ENCODE measurements around the gene FOXN3.
A peak's percentile ranks its signal among the peaks of the same experiment; 100 is the strongest.

Gene FOXN3

DNA sequence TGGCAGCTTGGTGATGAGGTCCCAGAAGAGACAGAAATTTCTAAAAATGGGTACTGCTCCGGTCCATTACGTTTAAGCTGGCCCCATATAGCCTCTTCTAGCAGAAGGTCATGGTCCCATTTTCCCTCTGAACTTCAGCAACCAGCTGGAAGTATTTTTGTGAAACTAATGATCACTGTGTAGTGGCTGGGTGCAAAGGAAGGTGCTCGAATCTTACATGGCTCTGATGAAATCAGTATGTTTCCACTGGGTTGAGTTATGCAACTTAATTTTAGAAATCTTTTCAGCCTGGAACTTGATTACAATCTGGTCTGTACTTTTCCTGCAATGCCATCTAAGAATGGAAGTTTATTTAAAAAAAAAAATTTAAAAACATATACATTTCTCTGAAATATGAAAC, 228.5 kb downstream of the FOXN3 start:
- no peak for DNase-seq

DNA sequence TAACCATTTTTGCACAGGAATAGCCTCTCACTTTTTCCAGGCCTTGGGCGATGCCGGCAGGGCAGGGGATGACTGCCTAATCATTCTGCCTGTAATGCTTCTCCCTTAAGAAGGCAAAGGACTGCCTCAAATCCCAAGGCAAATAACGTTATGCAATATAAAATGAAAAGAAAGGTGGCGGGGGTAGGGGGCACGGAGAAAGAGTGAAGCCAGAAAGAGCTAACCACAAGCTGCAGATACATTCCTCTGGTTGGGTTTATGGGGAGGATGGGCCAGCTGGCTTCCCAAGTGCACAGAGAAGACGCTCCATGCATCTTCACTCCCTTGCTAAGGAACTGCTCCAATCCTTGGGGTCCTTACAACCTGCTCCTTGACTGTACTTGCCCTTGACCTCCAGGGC, 229.5 kb downstream of the FOXN3 start:
- no peak for DNase-seq

DNA sequence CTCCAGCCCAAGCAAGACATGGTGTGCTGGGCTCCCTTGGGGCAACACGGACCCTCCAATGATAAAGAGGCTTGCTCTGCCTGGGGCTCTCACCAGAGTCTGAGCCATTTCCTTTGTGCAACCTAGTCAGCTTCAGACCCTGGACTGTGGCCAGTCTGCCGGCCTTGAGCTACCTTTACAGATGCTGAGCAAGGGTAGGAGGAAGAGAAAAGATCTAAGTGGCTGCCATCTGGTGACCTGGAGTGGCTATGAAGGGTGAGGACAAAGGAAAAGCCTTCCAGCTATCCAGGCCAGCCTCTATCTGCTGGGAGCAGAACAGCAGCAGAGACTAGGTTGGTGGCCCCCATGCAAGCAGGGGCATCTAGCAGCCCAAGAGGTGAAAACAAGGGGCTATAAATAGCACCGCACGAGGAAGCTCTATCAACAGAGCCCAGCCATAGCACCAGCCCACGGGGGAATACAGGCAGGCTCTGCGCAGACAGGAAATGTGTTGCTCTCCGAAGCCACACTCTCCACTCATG, 230.1 kb downstream of the FOXN3 start:
- peak in 1 of 2 donors; percentile 8 for DNase-seq

DNA sequence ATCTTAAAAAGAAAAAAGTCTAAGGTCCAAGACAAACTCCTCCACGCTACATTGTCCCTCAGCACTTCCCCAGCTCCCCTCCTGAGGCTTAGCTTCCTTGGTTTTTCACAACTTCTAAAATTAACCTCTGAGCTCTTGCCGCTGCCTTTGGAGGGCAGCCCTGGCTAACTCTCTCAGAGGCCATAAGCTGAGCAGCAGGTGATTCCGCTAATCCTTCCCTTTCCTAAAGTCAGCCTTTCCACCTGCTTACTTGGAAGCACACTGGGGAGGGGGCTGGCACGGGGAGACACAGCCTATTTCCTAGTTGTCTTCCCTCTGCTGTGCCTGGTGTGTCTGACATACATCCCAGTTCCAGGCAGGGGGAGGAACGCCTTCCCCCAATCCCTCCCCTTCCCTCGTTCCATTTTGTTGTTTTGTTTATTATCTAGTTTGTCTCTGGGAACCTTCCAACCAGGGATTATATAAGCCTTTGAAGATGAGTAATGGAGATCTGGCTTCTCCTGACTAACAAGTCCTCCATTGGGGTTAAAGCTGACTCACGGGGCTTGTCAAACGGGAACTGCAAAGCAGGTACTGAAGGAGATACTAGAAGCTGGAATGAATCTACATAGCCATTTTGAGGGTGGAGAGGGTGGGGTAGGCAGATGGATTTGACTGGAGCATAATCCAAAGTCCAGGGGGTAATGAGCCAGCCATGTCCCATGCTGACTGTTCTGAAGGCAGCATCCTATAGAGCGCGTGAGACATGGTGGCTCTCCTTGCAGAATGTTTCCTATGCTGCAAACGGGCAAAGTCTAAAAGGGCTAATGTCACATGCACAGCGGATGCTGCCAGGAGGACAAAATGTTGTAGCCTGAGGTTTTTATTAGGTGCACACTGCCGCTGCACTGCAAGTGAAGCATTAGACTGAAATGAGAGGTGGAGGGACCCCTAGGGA, 230.8 kb downstream of the FOXN3 start:
- no peak for DNase-seq

DNA sequence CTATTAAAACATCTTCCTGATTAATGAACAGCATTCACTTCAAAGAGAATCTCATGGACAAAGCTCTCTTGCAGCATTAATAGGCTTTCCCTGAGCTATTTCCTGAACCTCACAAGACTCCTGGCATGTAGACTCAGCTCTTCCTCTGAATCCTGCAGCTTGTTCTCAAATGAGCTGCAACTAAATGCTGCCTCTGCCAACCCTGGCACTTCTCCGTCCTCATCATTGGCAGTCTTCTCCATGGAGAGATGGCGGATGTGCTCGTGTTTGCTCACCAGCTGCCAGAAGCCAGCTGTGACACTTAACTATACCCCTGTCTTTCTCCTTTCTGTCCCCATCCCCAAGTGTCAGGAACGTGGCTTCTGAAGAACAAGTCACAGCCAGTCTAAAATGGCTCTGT, 232.1 kb downstream of the FOXN3 start:
- DNase-seq = no peak

DNA sequence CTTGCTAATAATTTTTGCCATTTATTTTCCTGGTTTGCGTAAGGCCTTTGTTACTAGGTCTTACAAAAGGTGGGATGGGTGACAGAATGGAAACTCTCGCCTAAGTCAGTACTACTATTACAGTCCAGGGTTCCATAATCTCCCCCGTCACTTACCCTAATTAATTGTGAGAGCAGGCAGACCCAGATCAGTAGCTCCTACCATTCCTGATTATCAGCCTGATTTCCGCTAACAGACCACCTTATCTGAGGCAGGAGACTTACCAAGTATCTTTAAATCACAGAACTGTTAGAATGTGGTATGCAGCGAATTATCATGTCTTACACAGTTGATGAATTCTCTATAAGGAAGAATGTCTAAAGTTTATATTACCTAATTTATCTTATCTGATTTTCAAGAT, 234.7 kb downstream of the FOXN3 start:
- no peak for DNase-seq

DNA sequence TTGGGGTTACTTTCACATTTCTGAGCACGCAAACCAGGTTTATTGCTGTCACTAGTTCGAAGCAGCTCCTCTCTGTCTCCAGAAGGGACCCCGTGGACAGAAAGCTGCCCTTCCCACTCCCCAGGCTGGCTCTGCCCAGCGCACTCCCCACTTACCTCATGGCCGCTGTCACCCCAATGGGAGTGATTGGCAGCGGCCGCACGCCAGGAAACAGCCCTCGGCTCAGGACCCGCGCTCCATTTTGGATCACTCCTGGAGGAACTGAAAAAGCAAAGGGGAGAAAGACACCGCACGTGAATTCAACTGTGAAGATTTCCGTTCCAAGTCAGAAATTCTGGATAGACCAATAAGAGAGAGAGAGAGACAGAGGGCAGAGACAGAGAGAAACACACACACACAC, 236.5 kb downstream of the FOXN3 start:
- no peak for DNase-seq

DNA sequence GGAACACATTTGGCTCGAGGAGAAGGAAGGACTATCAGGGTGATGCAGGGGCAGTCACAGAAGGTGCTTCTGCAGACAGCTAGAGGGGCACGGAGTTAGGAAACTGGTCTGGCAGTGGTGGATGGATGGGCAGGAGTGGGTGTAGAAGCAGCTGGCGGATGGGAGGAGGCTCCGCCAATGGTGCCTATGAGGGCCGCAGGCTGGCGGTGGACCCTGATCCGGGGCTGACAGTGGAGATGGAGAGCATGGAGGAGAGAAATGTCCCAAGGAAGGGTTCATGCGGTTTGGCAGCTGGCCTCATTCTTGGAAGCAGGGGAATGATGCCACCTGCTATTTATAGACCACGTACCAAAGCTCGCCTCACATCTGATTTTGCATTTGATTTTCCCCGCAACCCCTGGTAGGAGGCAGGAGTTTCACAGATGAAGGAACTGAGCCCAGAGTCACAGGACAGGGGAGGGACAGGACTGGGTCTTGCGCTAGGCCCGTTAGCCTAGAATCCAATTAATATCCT, 237.1 kb downstream of the FOXN3 start:
- no peak for DNase-seq

DNA sequence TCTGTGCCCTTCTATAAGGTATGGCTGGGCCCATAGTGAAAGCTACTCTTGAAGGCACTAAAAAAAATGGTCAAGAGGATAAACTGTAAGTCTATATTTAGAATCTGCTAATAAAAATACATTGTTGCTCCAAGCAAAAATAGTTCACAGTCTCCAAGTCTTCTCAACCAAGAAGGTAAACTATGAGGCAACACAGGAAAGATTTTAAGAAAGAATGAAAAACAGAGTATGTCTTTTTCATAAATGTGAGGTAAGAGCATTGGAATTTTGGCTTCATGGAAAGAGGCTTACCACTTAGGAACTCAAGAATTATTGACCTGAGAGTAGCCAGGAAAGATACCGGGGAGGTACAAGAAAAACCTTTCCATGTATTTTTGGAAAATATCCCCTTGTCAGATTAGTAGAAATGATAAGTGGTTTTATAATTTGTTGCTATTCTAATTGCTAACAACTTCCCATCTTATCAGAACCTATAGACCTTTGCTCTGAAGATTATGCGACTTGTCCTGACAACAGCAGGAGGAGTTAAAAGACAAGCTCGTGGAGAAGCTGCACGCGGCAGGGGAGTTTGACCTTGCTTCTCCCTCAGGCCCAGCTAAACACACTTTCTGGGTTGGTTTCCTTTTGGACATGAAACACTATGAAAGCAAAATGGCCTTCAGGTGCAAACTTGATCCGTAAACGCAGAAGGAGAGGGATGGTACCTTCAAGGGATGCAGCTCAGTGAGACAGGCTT, 238.1 kb downstream of the FOXN3 start:
- no peak for DNase-seq

DNA sequence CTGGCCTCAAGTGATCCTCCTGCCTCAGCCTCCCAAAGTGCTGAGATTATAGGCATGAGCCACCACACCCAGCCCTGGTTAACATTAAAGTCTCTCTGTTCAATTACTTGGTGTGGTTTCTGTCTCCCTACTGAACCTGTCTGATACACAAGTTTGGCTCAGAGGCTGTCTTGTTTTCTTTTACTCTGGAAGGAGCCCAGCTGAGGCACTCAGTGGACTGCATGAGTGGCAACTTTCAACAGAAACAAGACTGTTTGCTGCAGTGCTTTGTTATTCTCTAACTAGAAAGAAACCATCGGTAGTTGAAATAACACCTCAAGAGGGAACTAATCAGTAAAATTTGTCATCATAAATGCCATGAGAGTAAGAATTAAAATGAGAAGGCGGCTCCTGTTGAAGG, 238.7 kb downstream of the FOXN3 start:
- DNase-seq = no peak

DNA sequence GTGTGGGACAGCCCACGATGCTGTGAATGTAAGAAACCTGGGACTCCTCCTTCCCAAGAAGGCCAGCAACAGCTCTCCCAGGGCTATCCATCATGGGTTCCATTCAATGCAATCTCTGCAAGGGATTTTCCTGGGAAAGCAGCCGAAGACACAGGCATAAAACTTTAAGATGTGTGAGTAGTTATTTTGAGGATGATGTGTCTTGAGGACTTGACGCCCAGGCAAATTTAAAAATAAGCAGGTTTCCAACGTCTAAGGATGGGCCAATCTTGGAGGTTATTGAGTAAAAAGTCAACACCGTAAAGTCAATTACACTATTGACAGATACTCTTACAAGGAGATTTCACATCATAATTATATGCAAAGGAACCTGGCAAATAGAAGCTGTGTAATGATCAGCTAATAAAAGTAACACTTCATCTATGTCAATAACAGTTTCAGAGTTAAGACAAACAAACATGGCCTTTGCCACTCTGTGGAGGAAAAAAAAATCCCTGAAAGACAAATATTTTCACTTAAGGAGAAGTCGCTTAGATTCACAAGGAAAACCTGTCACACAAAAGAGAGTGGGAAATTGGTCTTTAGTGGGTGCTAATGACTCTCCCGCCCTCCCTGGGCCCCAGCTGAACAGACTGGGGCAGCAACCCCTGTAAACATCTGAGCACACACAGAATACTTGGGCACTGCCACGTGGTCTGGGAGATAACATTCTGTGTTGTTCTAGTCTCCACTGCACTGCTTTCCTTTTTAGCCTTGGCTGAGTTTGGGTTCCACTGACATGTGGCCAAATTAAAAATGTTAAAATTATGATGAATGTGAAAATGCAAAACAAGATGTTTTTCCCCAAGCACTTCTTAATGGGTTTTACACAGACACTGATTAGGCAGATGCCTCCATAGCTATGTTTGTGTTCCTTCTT, 240.9 kb downstream of the FOXN3 start:
- DNase-seq = no peak

DNA sequence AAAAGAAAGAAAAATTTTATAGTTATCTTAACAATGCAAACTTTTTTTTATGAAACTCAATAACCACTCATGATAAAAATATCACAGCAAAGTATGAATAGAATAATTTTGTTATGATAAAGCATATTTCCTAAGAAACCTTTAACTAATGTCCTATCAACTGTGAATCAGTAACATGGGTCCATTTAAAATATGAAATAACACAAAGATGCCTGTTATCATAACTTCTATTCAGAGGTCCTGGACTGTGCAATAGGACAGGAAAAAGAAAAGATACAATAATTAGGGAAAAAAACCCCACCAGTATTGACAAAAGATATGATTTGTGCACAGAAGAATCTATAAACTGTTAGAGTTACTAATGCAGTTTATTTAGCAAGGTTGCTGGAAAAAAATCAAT, 245.4 kb downstream of the FOXN3 start:
- DNase-seq = no peak

DNA sequence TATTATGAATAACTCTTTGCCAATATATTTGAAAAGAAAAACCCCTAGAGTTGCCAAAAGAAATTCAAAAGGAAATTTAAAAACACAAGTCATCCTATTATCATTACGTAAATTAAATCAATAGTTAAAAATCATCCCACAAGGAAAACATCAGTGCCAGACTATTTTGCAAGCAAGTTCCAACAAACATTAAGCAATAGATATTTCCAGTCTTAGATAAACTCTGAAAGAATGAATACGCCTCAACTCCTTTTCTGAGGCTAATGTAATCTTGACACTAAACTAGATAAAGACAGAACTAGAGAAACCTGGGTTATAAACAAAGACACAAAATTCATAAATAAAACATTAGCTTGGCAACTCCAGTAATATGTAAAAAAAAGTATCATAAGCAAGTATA, 245.9 kb downstream of the FOXN3 start:
- no peak for DNase-seq

DNA sequence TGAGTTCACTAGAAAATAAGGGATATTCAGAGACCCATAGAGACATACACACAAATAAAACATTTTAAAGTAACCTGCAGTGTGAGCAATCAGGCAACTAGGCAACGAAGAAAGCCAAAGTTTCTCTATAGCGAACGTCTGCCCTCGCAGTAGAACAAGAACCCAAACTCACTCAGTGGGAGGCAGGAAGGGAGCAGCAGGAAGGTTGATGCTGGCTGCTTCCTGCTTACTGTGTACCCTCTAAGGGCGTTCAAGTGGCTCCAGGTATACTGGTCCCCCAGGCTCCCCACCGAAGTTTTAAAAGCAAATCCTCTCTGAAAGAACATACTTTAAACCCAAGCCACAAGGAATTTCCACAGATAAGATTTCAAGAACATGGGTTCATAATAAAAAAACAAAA, 249.3 kb downstream of the FOXN3 start:
- DNase-seq = no peak

DNA sequence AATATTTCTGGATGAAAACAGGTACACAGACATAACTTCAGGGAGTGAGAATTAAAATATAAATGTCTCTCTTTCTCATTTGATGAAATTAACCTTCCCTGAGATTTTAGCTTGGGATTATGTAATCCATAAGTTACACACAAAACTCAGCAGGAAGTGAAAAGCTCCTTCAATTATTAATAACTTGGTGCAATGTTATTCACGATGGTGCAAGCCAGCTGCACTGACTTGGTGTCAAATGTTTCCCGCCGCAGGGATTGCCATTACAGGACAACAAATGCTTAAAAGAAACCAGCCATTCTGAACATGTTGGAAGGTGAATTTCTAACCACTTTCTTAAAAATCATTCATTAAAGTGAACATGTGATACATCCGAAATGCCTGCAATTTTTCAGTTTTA, 250.4 kb downstream of the FOXN3 start:
- no peak for DNase-seq

DNA sequence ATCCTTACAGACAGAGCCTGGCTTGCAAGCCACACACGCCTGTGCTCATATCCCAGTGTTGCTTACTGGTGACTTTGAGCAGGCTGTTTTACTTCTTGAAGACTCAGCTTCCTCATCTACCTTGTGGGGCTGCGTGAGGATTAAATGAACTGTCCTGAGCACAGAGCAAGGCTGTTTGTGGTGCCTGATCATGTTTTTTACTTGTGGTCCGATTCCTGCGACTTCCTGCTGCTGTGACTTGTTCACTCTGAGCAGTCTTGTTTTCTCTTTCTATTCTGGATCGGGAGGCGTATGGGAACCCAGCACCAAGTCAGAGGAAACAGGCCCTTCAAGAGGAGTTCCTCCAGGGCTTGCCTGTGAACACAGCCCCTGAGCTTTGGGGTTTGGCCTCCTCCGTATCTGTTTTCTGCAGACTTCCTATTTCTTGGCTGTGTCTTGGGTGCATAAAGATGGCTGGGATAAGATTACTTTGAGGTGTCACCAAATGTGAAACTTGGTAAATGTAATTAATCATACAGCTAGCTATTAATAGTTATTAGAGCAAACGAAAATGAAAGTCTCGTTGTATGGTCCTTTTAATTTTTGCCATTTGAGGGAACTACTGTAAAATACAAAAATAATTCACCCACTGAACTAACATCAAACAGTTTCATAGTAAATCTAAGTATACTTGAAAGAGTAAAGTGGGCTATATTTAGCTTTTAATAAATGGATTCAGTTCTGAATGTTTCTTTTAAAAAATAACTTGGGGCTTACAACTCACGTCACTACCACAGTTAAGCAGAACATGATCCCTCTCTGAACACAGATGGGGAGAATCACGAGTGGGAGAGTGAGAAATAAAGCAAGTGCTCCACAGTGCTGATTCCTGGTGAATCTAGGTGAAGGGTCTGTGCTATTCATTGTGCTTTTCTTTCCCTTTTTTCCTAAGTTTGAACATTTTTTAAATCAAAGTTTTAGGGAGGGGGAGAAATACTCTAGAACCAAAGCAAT, 251.5 kb downstream of the FOXN3 start:
- DNase-seq = peak; percentile 7 to 9

DNA sequence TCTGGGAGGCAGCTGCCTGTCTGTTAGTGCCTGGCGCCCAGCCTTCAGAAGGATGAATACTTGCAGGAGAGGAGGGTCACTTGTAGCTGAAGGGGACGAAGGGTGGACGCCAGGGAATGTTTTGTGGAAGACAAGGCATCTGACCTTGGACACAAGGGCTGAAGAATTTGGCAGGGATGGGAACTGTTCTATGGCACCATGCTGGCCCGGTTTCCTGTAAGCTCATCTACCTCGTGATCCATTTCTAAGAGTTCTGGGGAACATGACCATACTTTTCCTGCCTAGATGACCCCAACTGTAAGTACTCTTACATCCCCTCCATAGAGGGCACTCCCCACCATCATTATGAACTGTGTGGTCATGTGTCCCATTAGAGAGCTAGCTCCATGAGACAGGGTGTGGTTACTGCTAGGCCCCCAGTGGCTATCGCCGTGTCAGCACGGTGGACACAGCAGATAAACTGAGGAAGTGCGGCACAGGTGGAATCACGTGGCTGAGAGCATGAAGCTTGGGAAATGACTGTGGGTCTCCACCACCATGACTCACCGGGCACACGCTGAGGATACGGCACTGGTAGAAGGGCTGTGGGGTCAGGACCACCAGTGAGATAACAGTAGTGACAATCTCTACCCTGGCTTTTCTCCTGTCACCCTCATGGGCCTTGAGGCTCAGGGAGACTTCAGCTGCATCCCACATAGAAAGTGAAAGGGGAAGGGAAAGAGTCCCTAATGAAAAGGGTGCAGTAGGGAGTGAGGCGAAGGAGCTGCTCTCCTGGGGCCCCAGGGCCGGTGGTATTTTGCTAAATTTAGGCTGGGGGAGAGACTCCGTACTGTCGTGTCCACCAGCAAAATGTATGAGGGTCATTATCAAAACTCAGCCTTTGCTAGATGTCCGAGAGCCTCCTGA, 252.6 kb downstream of the FOXN3 start:
- peak in 1 of 2 donors; percentile 2 for DNase-seq

DNA sequence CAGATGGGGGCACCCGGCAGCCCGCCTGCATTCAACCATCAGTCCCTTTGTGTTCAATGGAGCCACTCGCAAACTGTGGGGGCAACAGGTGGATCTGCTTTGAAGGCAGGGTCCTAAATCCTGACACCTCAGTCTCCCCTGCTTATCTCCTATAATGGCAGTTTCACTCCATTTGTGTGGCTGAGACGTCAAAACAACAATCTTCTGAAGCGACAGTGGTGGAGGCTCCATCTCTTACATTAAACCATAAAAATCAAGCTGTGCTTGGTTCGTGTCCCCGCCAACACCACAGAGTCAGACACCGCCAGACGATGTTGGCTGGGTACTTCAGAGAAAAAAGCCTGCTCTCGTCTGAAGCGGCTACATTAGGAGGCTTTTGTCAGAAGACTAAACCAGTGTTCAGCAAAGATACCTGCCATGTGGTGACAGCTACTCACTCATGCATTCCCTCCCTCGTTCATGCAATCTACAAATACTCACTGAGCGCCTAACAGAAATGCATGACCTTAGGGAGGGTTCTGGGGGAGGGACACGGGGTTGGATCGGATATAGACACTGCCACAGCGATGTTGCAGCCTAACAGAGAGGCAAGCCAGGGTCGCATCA, 253.9 kb downstream of the FOXN3 start:
- DNase-seq = no peak

DNA sequence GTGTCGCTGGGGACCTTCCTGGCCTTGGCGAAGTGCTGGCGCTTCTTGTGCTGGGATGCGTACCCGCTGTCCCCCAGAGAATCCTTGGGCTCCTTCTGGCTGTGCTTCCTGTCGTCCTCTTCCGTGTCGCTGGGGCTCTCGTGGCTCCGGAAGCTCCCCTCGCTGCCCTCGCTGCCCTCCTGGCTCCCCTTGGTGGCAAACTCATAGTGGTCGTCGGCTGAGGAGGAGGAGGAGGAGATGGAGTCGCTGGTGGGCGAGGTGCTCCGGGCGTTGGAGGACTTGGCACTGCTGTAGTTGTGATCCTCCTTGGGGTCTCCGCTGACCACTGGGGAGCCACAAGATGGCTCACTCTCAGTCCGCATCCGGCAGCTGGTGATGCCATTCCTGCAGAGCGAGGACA, 254.4 kb downstream of the FOXN3 start:
- DNase-seq = no peak

DNA sequence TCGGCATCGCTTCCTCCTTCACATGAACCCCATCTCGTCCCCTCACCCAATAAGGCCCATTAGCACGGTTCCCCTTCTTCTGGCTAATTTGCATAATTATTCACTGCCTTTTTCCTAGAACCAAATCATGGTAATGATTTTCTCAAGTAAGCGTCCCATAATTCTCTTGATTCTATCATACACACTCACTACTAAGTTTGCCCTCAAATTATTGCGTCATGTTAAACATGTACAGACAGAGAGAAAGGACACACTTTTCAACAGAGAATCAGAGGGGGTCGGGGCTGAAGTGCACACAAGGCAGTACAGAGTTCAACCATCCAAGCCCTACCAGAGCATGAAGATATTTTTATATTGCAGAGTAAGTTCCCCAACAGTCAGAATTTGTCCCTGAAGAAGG, 256.6 kb downstream of the FOXN3 start:
- no peak for DNase-seq
